ENCODE data around the gene RAB3GAP2.
"Not testable (repeated sequence)": the region's sequence is repeated elsewhere in the genome, so short reads cannot be mapped to it uniquely, and the experiment has no call there.

DNA sequence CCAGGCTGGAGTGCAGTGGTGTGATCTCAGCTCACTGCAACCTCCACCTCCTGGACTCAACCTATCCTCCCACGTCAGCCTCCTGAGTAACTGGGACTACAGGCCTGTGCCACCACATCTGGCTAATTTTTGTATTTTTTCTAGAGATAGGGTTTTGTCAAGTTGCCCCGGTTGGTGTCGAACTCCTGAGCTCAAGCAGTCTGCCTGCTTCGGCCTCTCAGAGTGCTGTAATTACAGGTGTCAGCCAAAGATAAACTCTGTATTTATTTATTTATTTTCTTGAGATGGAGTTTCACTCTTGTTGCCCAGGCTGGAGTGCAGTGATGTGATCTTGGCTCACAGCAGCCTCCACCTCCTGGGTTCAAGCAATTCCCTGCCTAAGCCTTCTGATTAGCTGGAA is 159.7 kb downstream of the RAB3GAP2 start:
- not testable (repeated sequence) for TF ChIP-seq POLR2AphosphoS5 (IDR thresholded peaks at IDR 0.05; ENCODE audit: borderline replicate concordance, low read depth, low read length); EZH2 (IDR thresholded peaks at IDR 0.05); FOXP2 (optimal IDR thresholded peaks at IDR 0.05; ENCODE audit: control extremely low read depth, extremely low read length, insufficient read depth)

Data from SK-N-MC (cell line).